ENCODE data around the gene CLSTN3. TPM values are rescaled to one million over a fixed set of nuclear protein-coding genes. Genes with fewer than 3 reads are reported as not detected.

The CLSTN3 gene
- total and polyA plus RNA-seq, 2 of the 8 experiments (the other 6 are each of a cell fraction or from before 2014, with no cell fraction given), result 20.4 to 26.3 TPM

DNA sequence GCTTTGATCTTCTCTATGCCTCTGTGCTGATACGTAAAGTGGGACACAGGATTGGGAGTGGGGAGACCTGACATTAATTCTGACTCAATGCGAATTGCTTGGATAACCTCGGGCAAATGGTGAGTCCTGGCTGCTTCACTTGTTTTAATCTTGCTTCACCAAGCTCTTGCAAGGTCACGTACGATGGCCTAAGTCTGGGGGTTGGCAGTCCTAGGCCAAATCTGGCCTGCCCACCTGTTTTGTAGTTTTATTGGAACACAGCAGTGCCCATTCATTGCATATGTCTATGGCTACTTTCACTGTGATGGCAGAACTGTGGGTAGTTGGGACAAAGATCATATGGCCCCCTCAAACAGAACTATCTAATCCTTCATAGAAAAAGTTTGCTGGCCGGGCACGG is 13.4 kb downstream of the CLSTN3 start:
- no peak overlapping the region for H2BK12ac ChIP-seq (ENCODE audit: low read depth, low read length)
- no peak for FAIRE-seq
- H3K18ac ChIP-seq (ENCODE audit: extremely low read depth, low read length), result no peak overlapping the region
- ChIA-PET CTCF (ENCODE audit: partially characterized antibody) (interaction anchor here (0.6 to 9.8 kb wide), 17 partner anchors 8 to 1980 kb away, joined by 3 to 151 read pairs (median 9); partner anchors contain the start of genes C1S and PEX5), POLR2A (ENCODE audit: partially characterized antibody) (interaction anchor here (1.2 to 1.3 kb wide), 2 partner anchors 34 to 200 kb away, joined by 3 read pairs; partner anchors contain the start of genes C12orf57 and RNU7-1)
- no peak for DNase-seq (ENCODE audit: low read depth in 1 of 2, low spot score in 2 of 2)
- H2BK15ac ChIP-seq (ENCODE audit: low read length), result no peak overlapping the region
- WGBS, 2 experiments (ENCODE audit: extremely low coverage in 1 of 2, insufficient coverage in 1 of 2, insufficient read length in 1 of 2, insufficient replicate concordance in 2 of 2, low coverage in 1 of 2, low lambda C conversion rate in 2 of 2, missing lambda C conversion rate in 1 of 2), result 93% methylated on average over 7 of the region's 7 CpGs; no CpG with 5 or more reads in 1 of the 2 experiments
- no peak overlapping the region for H4K91ac ChIP-seq (replicated peaks; ENCODE audit: insufficient read length, low read length)
- H3K79me1 ChIP-seq (ENCODE audit: low read depth, low read length), result no peaks in the 10 kb centered on the region
- peaks cover 0 to 7% (median 0%) of the 10 kb centered on the region in 4 experiments; a peak in 4 of 8 replicates for H3K36me3 ChIP-seq (ENCODE audit: control insufficient read depth in 2 of 4, insufficient read depth in 4 of 4, low read length in 3 of 4)
- H3K9ac ChIP-seq (replicated peaks in 1 of 4; ENCODE audit: extremely low read depth in 1 of 4, low read depth in 3 of 4, low read length in 3 of 4), result no peak overlapping the region
- no peak overlapping the region for H3K4ac ChIP-seq (replicated peaks; ENCODE audit: insufficient read length, low read depth, low read length)
- no peaks in the 10 kb centered on the region for H3K79me2 ChIP-seq (ENCODE audit: control insufficient read depth in 1 of 2, insufficient read depth in 2 of 2, low read length in 2 of 2)
- no peak overlapping the region for H3K23ac ChIP-seq (ENCODE audit: insufficient read length)
- H3K56ac ChIP-seq (replicated peaks; ENCODE audit: insufficient read length, low read depth, low read length), result no peak overlapping the region
- no peak overlapping the region for H3K4me2 ChIP-seq (ENCODE audit: insufficient read depth in 1 of 2, low read depth in 2 of 2, low read length in 2 of 2)
- no peaks in the 10 kb centered on the region for H3K4me1 ChIP-seq (replicated peaks in 1 of 4; ENCODE audit: control insufficient read depth in 3 of 4, insufficient read depth in 4 of 4, low read length in 3 of 4)
- H3K27ac ChIP-seq (ENCODE audit: low read depth, low read length), result no peak overlapping the region
- H3K14ac ChIP-seq (ENCODE audit: insufficient read length), result no peak overlapping the region
- no peak overlapping the region for H2BK120ac ChIP-seq (replicated peaks; ENCODE audit: low read depth, low read length)
- no peak for TF ChIP-seq POU5F1 (IDR thresholded peaks at IDR 0.05; ENCODE audit: low read depth, low read length)
- no peak for TF ChIP-seq EGR1 (IDR thresholded peaks at IDR 0.05; ENCODE audit: borderline replicate concordance, low read depth, low read length)
- H3K27me3 ChIP-seq (replicated peaks in 1 of 4; ENCODE audit: control insufficient read depth in 3 of 4, extremely low read depth in 1 of 4, insufficient read depth in 3 of 4, low read length in 3 of 4), result no peaks in the 10 kb centered on the region
- no peaks in the 10 kb centered on the region for H4K20me1 ChIP-seq (replicated peaks in 1 of 2; ENCODE audit: control insufficient read depth in 1 of 2, insufficient read depth in 2 of 2, low read length in 2 of 2)
- H2BK5ac ChIP-seq (ENCODE audit: low read depth, low read length), result no peak overlapping the region
- no peak overlapping the region for H4K8ac ChIP-seq (ENCODE audit: extremely low read depth, insufficient read depth, low read length)
- no peak overlapping the region for H2AK5ac ChIP-seq (ENCODE audit: low read depth, low read length)
- H3K23me2 ChIP-seq (ENCODE audit: low read depth, low read length), result no peaks in the 10 kb centered on the region
- H3K4me3 ChIP-seq (ENCODE audit: extremely low read depth in 1 of 4, insufficient read depth in 2 of 4, low read depth in 3 of 4, low read length in 4 of 4), result no peak overlapping the region
- H4K5ac ChIP-seq (ENCODE audit: insufficient read length, low read depth, low read length), result no peak overlapping the region
- no peak overlapping the region for H2AFZ ChIP-seq (ENCODE audit: low read length)
- H2BK20ac ChIP-seq (ENCODE audit: low read length), result no peak overlapping the region
- H3K9me3 ChIP-seq (ENCODE audit: insufficient read depth in 2 of 2, low read depth in 1 of 2, low read length in 1 of 2), result peaks cover 0 to 3% of the 10 kb centered on the region in 2 experiments; a peak in 1 of 4 replicates
